Small intestine (tissue), 7 donors: Measurements from ENCODE around the gene CAMK2B. TPM values are rescaled to one million over a fixed set of nuclear protein-coding genes. Genes with fewer than 3 reads are reported as not detected.

Experiments
- DNase-seq, 2 donors: peaks; one replicate each; pipeline versions ENCODE4 v3.0.0 to v3.0.0-alpha.2; 2013
- FAIRE-seq: peaks from 2 replicates; lab custom pipeline; 2012; peaks lifted over from hg19 to GRCh38; lab: Jason Lieb, UNC
- H3K27ac ChIP-seq, 3 donors: one replicate each; pipeline ENCODE4 v1.5.1; 2013; ENCODE audit warnings: low read length in 2 of 3, mild to moderate bottlenecking in 2 of 3, control low read depth in 1 of 3, inconsistent platforms in 1 of 3, low read depth in 1 of 3, moderate library complexity in 1 of 3
- H3K27me3 ChIP-seq, 3 donors: one replicate each; pipeline ENCODE4 v1.6.1; 2013; ENCODE audit warnings: low read length in 3 of 3, inconsistent platforms in 1 of 3; ENCODE audit not compliant: control insufficient read depth in 3 of 3, insufficient read depth in 3 of 3
- H3K36me3 ChIP-seq, 3 donors: one replicate each; pipeline ENCODE4 v1.6.1; 2013; ENCODE audit warnings: low read length in 3 of 3, inconsistent platforms in 1 of 3, low read depth in 1 of 3, mild to moderate bottlenecking in 1 of 3, moderate library complexity in 1 of 3; ENCODE audit not compliant: control insufficient read depth in 3 of 3, insufficient read depth in 2 of 3
- H3K4me1 ChIP-seq, 3 donors: one replicate each; pipeline ENCODE4 v1.6.1; 2013; ENCODE audit warnings: low read length in 2 of 3, inconsistent platforms in 1 of 3, low read depth in 1 of 3, mild to moderate bottlenecking in 1 of 3, moderate library complexity in 1 of 3; ENCODE audit not compliant: control insufficient read depth in 3 of 3, insufficient read depth in 2 of 3
- H3K4me3 ChIP-seq, 3 donors: one replicate each; pipeline ENCODE4 v1.5.1; 2013; ENCODE audit warnings: low read length in 3 of 3, control low read depth in 1 of 3, inconsistent platforms in 1 of 3, low read depth in 1 of 3, mild to moderate bottlenecking in 1 of 3, moderate library complexity in 1 of 3
- H3K9me3 ChIP-seq, 2 donors: one replicate each; pipeline ENCODE4 v1.6.1; 2013; ENCODE audit warnings: low read depth in 1 of 2, low read length in 1 of 2; ENCODE audit not compliant: control insufficient read depth in 2 of 2, insufficient read depth in 1 of 2
- WGBS, 3 donors: extraction: QIAGEN DNeasy Blood & Tissue Kit; methylation state at CpG; one replicate each; pipeline ENCODE4 v1.1.7; 2013; 5-methylcytosine and 5-hydroxymethylcytosine counted together
- polyA plus RNA-seq, 4 donors: library from polyadenylated mRNA; stranded (reverse) in 3 of 4; unstranded in 1 of 4; fragments of 200-250 nt in 3 of 4; fragments of 120-200 nt in 1 of 4; gene quantifications; one replicate each; pipeline versions ENCODE4 v1.2.1 to v1.2.3, GENCODE V29; 2013
- donor health status: healthy with polysubstance abuse.
- donor health status: control.
- donor health status: control.
- donor health status: Bipolar disorder and iron deficiency.
- donor health status: healthy.

The CAMK2B gene
- polyA plus RNA-seq, 4 donors = 1.3 to 1.8 (median 1.5) TPM

- Histone ChIP-seq H3K36me3 (no peaks in the 10 kb centered on the region), H3K27me3 (no peaks in the 10 kb centered on the region), H3K4me1 (no peaks in the 10 kb centered on the region), H3K4me3 (no peak overlapping the region), H3K27ac (no peak overlapping the region), H3K9me3 (no peaks in the 10 kb centered on the region)
- no peak for FAIRE-seq
- 81 to 89% (median 88%) methylated on average over 15 of the region's 15 CpGs for WGBS, 3 donors
- no peak for DNase-seq
Observed at GRCh38 chr7:44283381-44284211, 41.8 kb downstream of the CAMK2B start.

DNA sequence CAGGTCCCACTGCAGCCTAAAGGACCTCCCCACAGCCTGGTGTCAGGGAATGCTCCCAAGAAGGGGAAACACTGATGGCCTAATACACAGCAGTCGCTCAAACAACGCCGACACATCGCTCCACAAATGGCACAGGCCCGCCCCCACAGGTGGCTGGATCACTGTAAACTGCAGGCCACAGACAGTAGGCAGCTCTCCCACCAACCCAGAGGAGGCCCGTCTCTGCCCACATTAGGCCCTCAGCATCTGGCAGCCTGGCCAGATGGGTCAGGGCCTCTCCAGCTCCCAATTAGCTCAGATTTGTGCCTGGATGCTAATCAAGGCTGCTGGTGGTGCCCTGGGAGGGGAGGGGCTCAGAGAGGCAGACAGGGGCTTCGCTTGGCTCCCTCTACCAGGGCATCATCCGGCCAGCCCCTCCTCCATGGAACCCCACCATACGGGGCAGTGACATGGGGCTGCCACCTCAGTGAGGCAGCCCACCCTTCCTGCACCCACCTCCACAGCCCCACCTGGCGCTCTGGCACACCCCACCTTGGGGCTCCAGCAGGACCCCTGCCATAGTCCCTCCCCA is 42.7 kb downstream of the CAMK2B start:
- FAIRE-seq (no peak), DNase-seq (no peak)
- H3K4me1 ChIP-seq = no peaks in the 10 kb centered on the region
- no peak overlapping the region for H3K27ac ChIP-seq
- no peaks in the 10 kb centered on the region for H3K36me3 ChIP-seq
- H3K4me3 ChIP-seq = no peak overlapping the region
- H3K9me3 ChIP-seq = no peaks in the 10 kb centered on the region
- no peaks in the 10 kb centered on the region for H3K27me3 ChIP-seq
- 82 to 90% (median 86%) methylated on average over 10 of the region's 10 CpGs for WGBS, 3 donors

GRCh38 chr7:44281811-44282600 is 43.4 kb downstream of the CAMK2B start:
- FAIRE-seq = no peak
- DNase-seq = no peak
- Histone ChIP-seq H3K9me3 (no peaks in the 10 kb centered on the region), H3K27ac (no peak overlapping the region), H3K4me1 (no peaks in the 10 kb centered on the region), H3K36me3 (no peaks in the 10 kb centered on the region), H3K27me3 (no peaks in the 10 kb centered on the region), H3K4me3 (no peak overlapping the region)
- 73 to 79% (median 73%) methylated on average over 15 of the region's 15 CpGs for WGBS, 3 donors

GRCh38 chr7:44280993-44281721 is 44.2 kb downstream of the CAMK2B start:
- Histone ChIP-seq H3K36me3 (no peaks in the 10 kb centered on the region), H3K27me3 (no peaks in the 10 kb centered on the region), H3K4me3 (no peak overlapping the region), H3K27ac (no peak overlapping the region), H3K9me3 (no peaks in the 10 kb centered on the region), H3K4me1 (no peaks in the 10 kb centered on the region)
- WGBS, 3 donors = 68 to 83% (median 80%) methylated on average over 19 to 20 of the region's 20 CpGs
- no peak for DNase-seq
- no peak for FAIRE-seq

DNA sequence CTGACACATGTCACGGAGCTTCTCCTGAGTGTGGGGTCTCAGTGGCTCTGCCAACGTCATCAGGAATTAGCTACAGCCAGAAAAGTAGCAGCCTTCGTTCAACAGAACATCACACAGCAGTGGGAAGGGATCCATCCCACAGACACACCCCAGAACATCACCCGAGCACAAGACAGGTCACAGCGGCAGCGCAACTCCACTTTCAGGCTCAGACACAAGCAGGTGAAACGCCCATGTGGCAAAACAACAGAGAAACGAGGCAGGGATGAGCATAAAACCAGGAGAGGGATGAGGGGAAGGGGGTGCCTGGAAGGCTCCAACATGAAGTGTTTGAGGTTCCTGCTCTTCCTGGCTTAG is 44.8 kb downstream of the CAMK2B start:
- H3K27ac ChIP-seq = no peak overlapping the region
- no peaks in the 10 kb centered on the region for H3K36me3 ChIP-seq
- no peaks in the 10 kb centered on the region for H3K27me3 ChIP-seq
- WGBS, 3 donors = 62 to 70% (median 68%) methylated on average over 8 of the region's 8 CpGs
- no peak overlapping the region for H3K4me3 ChIP-seq
- DNase-seq (no peak), FAIRE-seq (no peak)
- no peaks in the 10 kb centered on the region for H3K9me3 ChIP-seq
- no peaks in the 10 kb centered on the region for H3K4me1 ChIP-seq

DNA sequence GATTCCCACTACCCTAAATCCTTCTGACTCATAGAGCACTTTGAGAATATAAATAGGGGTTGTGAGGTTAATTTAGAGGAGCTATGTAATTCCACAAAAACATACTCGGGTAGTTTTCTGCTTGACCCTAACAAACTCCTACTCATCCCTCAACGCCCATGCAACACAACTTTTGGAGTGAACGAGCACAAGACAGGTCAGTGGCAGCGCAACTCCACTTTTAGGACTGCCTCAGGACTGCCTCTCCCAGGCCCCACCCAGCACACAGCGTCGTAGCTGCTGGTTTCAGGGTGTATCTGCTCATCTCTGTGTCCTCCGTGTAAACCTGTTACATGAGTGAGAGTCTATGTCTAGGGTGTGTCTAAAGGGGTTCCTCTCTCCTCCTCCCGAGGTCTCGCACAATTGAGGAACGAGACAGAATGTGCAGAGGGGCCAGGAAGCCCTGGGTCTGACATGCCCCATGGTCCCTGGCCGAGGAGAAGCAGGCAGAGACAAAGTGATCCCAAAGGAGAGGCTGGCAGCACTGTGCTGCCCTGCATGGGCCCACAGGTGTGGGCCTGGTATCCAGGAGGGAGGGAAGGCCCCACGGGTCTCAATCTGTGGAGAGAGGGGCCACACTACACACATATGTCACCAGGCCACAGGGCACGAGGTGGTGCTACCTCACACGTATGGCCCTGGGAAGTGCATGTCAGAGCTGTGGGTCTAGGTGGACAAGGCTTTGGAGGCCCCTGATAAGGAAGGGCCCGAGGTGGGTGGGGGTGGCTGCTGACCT is 45.5 kb downstream of the CAMK2B start:
- peaks cover 0 to 4% (median 0%) of the 10 kb centered on the region in 3 donors for H3K27me3 ChIP-seq
- H3K27ac ChIP-seq = no peak overlapping the region
- H3K4me3 ChIP-seq = no peak overlapping the region
- no peaks in the 10 kb centered on the region for H3K4me1 ChIP-seq
- no peak for FAIRE-seq
- 69 to 83% (median 80%) methylated on average over 15 of the region's 15 CpGs for WGBS, 3 donors
- no peak for DNase-seq
- no peaks in the 10 kb centered on the region for H3K9me3 ChIP-seq
- H3K36me3 ChIP-seq = no peaks in the 10 kb centered on the region

GRCh38 chr7:44279286-44279685 is 46.1 kb downstream of the CAMK2B start:
- FAIRE-seq (no peak), DNase-seq (no peak)
- Histone ChIP-seq H3K36me3 (no peaks in the 10 kb centered on the region), H3K27me3 (peaks cover 0 to 7% (median 0%) of the 10 kb centered on the region in 3 donors), H3K9me3 (no peaks in the 10 kb centered on the region), H3K4me3 (no peak overlapping the region), H3K4me1 (no peaks in the 10 kb centered on the region), H3K27ac (no peak overlapping the region)
- 80 to 85% (median 84%) methylated on average over 6 of the region's 6 CpGs for WGBS, 3 donors
